Fibroblast of villous mesenchyme (primary cell): ENCODE measurements around the gene DVL2. TPM values are rescaled to one million over a fixed set of nuclear protein-coding genes. Genes with fewer than 3 reads are reported as not detected.
"Not testable (repeated sequence)": the region's sequence is repeated elsewhere in the genome, so short reads cannot be mapped to it uniquely, and the experiment has no call there.

ENCODE experiments used
- DNase-seq: peaks from one replicate; pipeline ENCODE4 v3.0.0-alpha.2; 2010; ENCODE audit warnings: low read depth
- H3K4me3 ChIP-seq: 2 replicates; pipeline ENCODE4 v1.5.1; 2011; ENCODE audit warnings: low read depth, mild to moderate bottlenecking, low read length
- CTCF ChIP-seq: IDR thresholded peaks from 2 replicates; pipeline ENCODE4 v1.5.1; 2012; ENCODE audit warnings: low read depth, mild to moderate bottlenecking, low read length; ENCODE audit not compliant: insufficient read depth
- total RNA-seq: library from RNA; depleted of rRNA; stranded (reverse); fragments of >200 nt; gene quantifications from 2 replicates; pipeline ENCODE4 v1.2.3, GENCODE V29; 2012

Gene DVL2
- total RNA-seq, 1 donor: 105 TPM

DNA sequence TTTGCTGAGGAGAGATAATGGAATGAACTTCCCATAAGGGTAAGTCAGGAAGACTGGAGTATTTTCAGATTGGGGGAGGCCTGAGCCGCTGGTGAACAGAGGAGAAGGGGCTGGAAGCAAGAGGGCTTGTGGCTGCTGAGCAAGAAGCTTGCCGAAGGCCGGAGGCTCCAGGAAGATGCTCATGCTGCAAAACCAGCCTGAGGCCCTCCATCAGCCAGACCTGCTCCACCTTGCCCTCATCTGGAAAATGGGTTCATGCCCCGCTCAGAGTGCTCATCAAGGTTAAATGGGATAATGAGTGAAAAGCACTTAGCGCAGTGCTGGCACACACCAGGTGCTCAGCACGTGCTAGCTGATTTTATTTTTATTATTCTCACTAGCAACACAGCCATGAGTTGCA, 49.7 kb downstream of the DVL2 start:
- no peak for TF ChIP-seq CTCF
- no peak for DNase-seq
- no peak overlapping the region for H3K4me3 ChIP-seq

DNA sequence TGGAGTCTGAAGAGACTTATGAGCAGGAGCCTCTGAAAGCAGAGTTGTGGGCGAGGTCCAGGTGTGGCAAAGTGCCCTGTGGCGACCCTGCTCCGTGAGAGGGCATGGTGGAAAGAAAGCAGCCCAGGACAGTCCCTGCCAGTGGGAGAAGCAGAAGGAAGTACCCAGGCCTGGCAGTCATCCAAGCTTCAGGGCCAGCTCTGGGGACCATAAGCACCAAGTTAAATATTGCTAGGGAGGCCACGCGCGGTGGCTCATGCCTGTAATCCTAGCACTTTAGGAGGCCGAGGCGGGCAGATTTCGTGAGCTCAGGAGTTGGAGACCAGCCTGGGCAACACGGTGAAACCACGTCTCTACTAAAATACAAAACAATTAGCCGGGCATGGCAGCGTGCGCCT, 50.2 kb downstream of the DVL2 start:
- TF ChIP-seq CTCF: no peak
- H3K4me3 ChIP-seq: no peak overlapping the region
- no peak for DNase-seq

GRCh38 chr17:7183433-7184090, 50.8 kb downstream of the DVL2 start:
- H3K4me3 ChIP-seq: no peak overlapping the region
- DNase-seq: no peak
- TF ChIP-seq CTCF: no peak

- H3K4me3 ChIP-seq, DNase-seq: not testable (repeated sequence)
Measured at GRCh38 chr17:7182101-7182500, 52.2 kb downstream of the DVL2 start.

GRCh38 chr17:7179317-7180254, 54.7 kb downstream of the DVL2 start, which contains the start of gene ASGR1:
ASGR1 (minus strand) TSS chr17:7179370; CDS start chr17:7178563, 807 bp downstream.
- no peak for TF ChIP-seq CTCF
- DNase-seq: no peak
- H3K4me3 ChIP-seq: no peak within 1 kb of the TSS

- DNase-seq: no peak
- no peak for TF ChIP-seq CTCF
- H3K4me3 ChIP-seq: no peak overlapping the region
Measured at GRCh38 chr17:7178973-7179316, 55.4 kb downstream of the DVL2 start.

DNA sequence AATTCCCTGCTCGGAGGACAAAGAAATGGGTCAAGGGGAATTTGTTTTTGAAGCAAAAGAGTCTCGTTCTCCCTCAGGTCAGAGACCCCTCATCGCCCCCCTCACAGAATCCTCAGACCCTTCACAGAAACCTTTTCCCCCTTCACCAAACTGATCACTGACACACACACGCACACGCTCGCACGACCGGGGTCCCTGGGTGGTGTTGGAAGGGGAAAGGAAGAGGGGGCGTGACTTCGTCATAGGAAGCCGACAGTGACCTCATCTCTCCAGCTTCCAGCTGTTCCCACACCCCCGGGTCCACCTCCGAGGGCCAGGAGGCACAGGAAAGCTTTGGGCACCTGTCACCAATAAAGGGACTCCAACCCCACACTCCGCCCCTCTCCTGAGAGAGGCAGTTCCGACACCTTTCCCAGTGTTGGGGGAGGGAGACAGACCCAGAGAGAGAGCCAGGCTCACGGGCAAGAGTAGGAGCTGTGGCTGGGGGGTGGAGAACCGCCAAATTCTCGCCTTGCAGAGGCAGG, 56.3 kb downstream of the DVL2 start:
- peak; percentile 17 for DNase-seq
- TF ChIP-seq CTCF: no peak
- peak overlapping the region; percentile 65 for H3K4me3 ChIP-seq
